Hepatocyte (in vitro differentiated cells): ENCODE results near the gene GPER1. TPM values are rescaled to one million over a fixed set of nuclear protein-coding genes. Genes with fewer than 3 reads are reported as not detected.

Source experiments
- DNase-seq: peaks from one replicate; pipeline ENCODE4 v3.0.0-alpha.2; 2016; ENCODE audit warnings: low spot score
- H2AFZ ChIP-seq: fragments of 200-600 bp; sonication (generic); 2 replicates; pipeline ENCODE4 v1.6.0; 2016; ENCODE audit warnings: antibody characterized with exemption, mild to moderate bottlenecking
- H3K27ac ChIP-seq: fragments of 200-600 bp; sonication (generic); 2 replicates; pipeline ENCODE4 v1.5.1; 2016; ENCODE audit warnings: mild to moderate bottlenecking
- H3K27me3 ChIP-seq: fragments of 200-600 bp; sonication (generic); 2 replicates; pipeline ENCODE4 v1.6.1; 2016
- H3K36me3 ChIP-seq: fragments of 200-600 bp; sonication (generic); replicated peaks from 2 replicates; pipeline ENCODE4 v1.5.1; 2016; ENCODE audit warnings: low read depth; ENCODE audit not compliant: insufficient read depth
- H3K4me1 ChIP-seq: fragments of 200-600 bp; sonication (generic); 2 replicates; pipeline ENCODE4 v1.5.1; 2016; ENCODE audit warnings: mild to moderate bottlenecking, moderate library complexity; ENCODE audit not compliant: insufficient read depth
- H3K4me2 ChIP-seq: fragments of 200-600 bp; sonication (generic); 2 replicates; pipeline ENCODE4 v1.6.0; 2016
- H3K4me3 ChIP-seq: fragments of 200-600 bp; sonication (generic); 2 replicates; pipeline ENCODE4 v1.5.1; 2016; ENCODE audit warnings: mild to moderate bottlenecking
- H3K79me2 ChIP-seq: fragments of 200-600 bp; sonication (generic); 2 replicates; pipeline ENCODE4 v1.6.0; 2017; ENCODE audit warnings: mild to moderate bottlenecking
- H3K9me2 ChIP-seq: fragments of 200-600 bp; sonication (generic); replicated peaks from 2 replicates; pipeline ENCODE4 v1.6.0; 2017; ENCODE audit warnings: mild to moderate bottlenecking; ENCODE audit not compliant: insufficient read depth
- H3K9me3 ChIP-seq: fragments of 200-600 bp; sonication (generic); 2 replicates; pipeline ENCODE4 v1.5.1; 2016; ENCODE audit warnings: low read depth, mild to moderate bottlenecking
- H4K20me1 ChIP-seq: fragments of 200-600 bp; sonication (generic); 2 replicates; pipeline ENCODE4 v1.6.0; 2016; ENCODE audit warnings: mild to moderate bottlenecking; ENCODE audit not compliant: insufficient read depth, poor library complexity, severe bottlenecking
- CTCF ChIP-seq: fragments of 200-600 bp; sonication (generic); IDR thresholded peaks from 2 replicates; pipeline ENCODE4 v1.5.1; 2016; ENCODE audit warnings: antibody characterized with exemption, mild to moderate bottlenecking; ENCODE audit not compliant: poor library complexity
- EZH2 ChIP-seq: fragments of 200-600 bp; sonication (generic); IDR thresholded peaks from 2 replicates; pipeline ENCODE4 v1.6.1; 2016; ENCODE audit warnings: antibody characterized with exemption, mild to moderate bottlenecking, borderline replicate concordance
- EZH2phosphoT487 ChIP-seq: fragments of 200-600 bp; sonication (generic); IDR thresholded peaks from one replicate; pipeline ENCODE4 v1.6.1; 2018; ENCODE audit warnings: antibody characterized with exemption, mild to moderate bottlenecking, low read depth, moderate library complexity; ENCODE audit not compliant: unreplicated experiment, severe bottlenecking
- WGBS: methylation state at CpG from one replicate; pipeline ENCODE4 v1.1.6; 2016; ENCODE audit warnings: low lambda C conversion rate; ENCODE audit errors: missing lambda C conversion rate; 5-methylcytosine and 5-hydroxymethylcytosine counted together
- polyA plus RNA-seq: library from polyadenylated mRNA; unstranded; fragments of >200 nt; fragmentation: Nextera tagmentation; extraction: Ambion mirVana; gene quantifications from 2 replicates; pipeline ENCODE4 v1.2.1, GENCODE V29; 2016
- total RNA-seq: library from RNA; depleted of rRNA; stranded (reverse); fragments of >200 nt; gene quantifications from 2 replicates; pipeline ENCODE4 v1.2.3, GENCODE V29; 2014

Gene GPER1
- total and polyA plus RNA-seq, 2 experiments from 2014 or later: 4.5 to 11.1 TPM

GRCh38 chr7:1044189-1045068, 43.5 kb upstream of the GPER1 start, which contains the start of gene GPR146:
Gene GPR146, plus strand, starts transcription at chr7:1044546. Its CDS starts 12,970 bp downstream, at chr7:1057516.
- Histone ChIP-seq H3K4me1 (peaks cover 49% of the 10 kb centered on the region), H3K79me2 (peaks cover 14% of the 10 kb centered on the region), H3K9me2 (no peaks in the 10 kb centered on the region), H3K4me2 (peak within 1 kb of the TSS; percentile 91), H3K27ac (peak within 1 kb of the TSS; percentile 88), H3K9me3 (no peaks in the 10 kb centered on the region), H2AFZ (peak within 1 kb of the TSS; percentile 65), H3K4me3 (peak within 1 kb of the TSS; percentile 46), H4K20me1 (no peaks in the 10 kb centered on the region), H3K27me3 (no peaks in the 10 kb centered on the region), H3K36me3 (no peaks in the 10 kb centered on the region)
- peak; percentile 99 for DNase-seq
- TF ChIP-seq EZH2phosphoT487: no peak
- TF ChIP-seq CTCF: peak; percentile 50
- no peak for TF ChIP-seq EZH2
- WGBS: 4% methylated on average over 31 of the region's 74 CpGs

GRCh38 chr7:1045069-1046063, 42.5 kb upstream of the GPER1 start:
- H2AFZ ChIP-seq: no peak overlapping the region

More at GRCh38 chr7:1045069-1046063, 42.5 kb upstream of the GPER1 start:
- peak overlapping the region; percentile 35 for H3K4me3 ChIP-seq
- no peaks in the 10 kb centered on the region for H3K9me3 ChIP-seq
- H3K27ac ChIP-seq: peak overlapping the region; percentile 77
- peaks cover 14% of the 10 kb centered on the region for H3K79me2 ChIP-seq
- 66% methylated on average over 21 of the region's 21 CpGs for WGBS
- H4K20me1 ChIP-seq: no peaks in the 10 kb centered on the region
- no peaks in the 10 kb centered on the region for H3K9me2 ChIP-seq
- no peak for TF ChIP-seq EZH2phosphoT487
- no peak for TF ChIP-seq EZH2
- TF ChIP-seq CTCF: no peak
- peaks cover 49% of the 10 kb centered on the region for H3K4me1 ChIP-seq
- H3K4me2 ChIP-seq: peak overlapping the region; percentile 91
- no peaks in the 10 kb centered on the region for H3K36me3 ChIP-seq
- no peaks in the 10 kb centered on the region for H3K27me3 ChIP-seq
- DNase-seq: no peak
